ENCODE results near the gene SLAMF8.

Gene SLAMF8

GRCh38 chr1:159861218-159861617, 34.5 kb downstream of the SLAMF8 start:
- no peak for TF ChIP-seq GATA1 (IDR thresholded peaks at IDR 0.05; ENCODE audit: low read depth, low read length)
- no peak for DNase-seq

- TF ChIP-seq GATA1 (IDR thresholded peaks at IDR 0.05; ENCODE audit: low read depth, low read length) (no peak), POLR2A (IDR thresholded peaks at IDR 0.05; ENCODE audit: low read length) (no peak)
- DNase-seq, result no peak
Observed at GRCh38 chr1:159862031-159862430, 35.4 kb downstream of the SLAMF8 start.

DNA sequence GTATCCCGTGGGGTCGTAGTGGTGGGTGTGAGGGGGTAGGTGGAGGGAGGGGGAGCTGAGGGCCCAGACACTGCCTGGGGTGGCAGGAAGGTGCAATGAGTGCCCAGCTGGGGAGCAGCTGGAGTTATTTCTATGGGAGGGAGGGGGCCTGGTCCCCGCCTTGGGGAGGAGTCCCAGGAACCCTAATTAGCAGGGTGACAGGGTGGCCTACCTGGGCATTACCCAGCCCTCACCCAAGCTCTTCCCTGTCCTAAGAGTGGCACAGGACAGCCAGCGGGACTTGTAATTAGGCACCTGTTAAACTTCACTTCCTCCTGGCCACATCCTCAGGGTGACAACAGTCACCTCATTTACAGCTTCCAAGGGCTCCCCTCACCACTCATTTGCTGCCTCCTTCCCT, 35.9 kb downstream of the SLAMF8 start, which contains the start of gene VSIG8:
VSIG8 (minus strand) TSS at position 101 of the 400 bp plus-strand sequence. CDS start 136 bp downstream, outside the sequence.
- TF ChIP-seq GATA1 (IDR thresholded peaks at IDR 0.05; ENCODE audit: low read depth, low read length) (no peak), POLR2A (IDR thresholded peaks at IDR 0.05; ENCODE audit: low read length) (no peak)
- DNase-seq, result no peak

- no peak for DNase-seq
Observed at GRCh38 chr1:159864262-159864661, 37.6 kb downstream of the SLAMF8 start.

DNA sequence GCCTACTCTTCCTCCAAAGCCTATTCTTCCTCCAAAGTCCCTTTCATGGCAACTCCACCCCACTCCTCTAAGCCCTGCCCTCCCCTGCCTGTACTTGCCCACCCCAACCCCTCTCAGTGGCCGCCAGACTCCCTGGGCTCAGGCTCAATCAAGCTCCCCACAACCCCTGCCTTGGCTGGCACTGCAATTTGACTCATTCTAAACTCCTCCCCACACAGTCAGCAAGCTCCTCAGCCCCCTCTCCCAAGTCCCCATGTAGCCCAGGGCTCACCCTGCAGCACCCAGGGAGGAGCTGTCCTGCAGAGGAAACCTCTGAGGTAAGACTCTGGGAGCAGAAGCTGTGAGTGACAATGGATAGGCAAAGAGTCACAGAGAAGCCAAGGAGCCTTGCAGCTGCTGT, 39.4 kb downstream of the SLAMF8 start:
- TF ChIP-seq GATA1 (IDR thresholded peaks at IDR 0.05; ENCODE audit: low read depth, low read length) (no peak), POLR2A (IDR thresholded peaks at IDR 0.05; ENCODE audit: low read length) (no peak)
- no peak for DNase-seq

More at GRCh38 chr1:159864262-159864661, 37.6 kb downstream of the SLAMF8 start:
- no peak for TF ChIP-seq GATA1 (IDR thresholded peaks at IDR 0.05; ENCODE audit: low read depth, low read length)

DNA sequence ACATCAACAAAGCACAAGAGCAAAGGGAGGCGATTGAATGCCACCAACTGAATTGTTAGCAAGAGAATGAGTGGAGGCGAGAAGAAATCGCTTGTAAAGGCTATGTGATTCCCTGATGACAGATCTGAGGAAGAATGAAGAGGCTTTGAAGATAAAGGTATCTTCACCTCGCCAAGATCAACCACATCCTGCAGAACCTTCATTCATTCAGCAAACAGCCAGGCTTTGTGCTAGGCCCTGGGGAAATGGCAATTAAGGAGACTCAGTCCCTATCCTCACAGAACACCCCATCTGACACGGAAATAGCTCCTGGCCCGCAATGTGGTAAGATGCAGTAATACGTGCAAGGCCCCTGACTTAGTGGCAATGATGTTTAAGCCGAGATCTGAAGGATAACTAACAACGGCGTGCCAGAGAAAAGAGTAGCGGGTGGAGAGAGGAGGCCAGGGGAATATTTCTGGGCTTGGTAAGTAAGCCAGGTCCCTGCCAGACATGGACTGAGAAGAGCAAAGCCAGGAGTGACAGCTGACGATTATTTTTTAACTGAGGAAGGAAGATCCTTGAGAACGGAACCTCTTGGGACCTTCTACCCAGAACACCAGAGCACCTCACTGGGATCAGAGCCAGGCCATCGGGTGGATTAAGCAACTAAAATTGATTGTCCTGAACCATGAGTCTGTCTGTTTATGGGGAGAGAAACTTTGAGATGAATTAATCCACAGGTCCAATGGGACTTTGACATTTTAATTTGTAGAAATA, 40.4 kb downstream of the SLAMF8 start:
- TF ChIP-seq GATA1 (IDR thresholded peaks at IDR 0.05; ENCODE audit: low read depth, low read length), result no peak
- TF ChIP-seq POLR2A (IDR thresholded peaks at IDR 0.05; ENCODE audit: low read length), result no peak
- DNase-seq, result no peak

GRCh38 chr1:159867664-159868026, 41.0 kb downstream of the SLAMF8 start:
- DNase-seq, result no peak
- TF ChIP-seq POLR2A (IDR thresholded peaks at IDR 0.05; ENCODE audit: low read length) (no peak), GATA1 (IDR thresholded peaks at IDR 0.05; ENCODE audit: low read depth, low read length) (no peak)

- TF ChIP-seq POLR2A (IDR thresholded peaks at IDR 0.05; ENCODE audit: low read length), result no peak
- no peak for TF ChIP-seq GATA1 (IDR thresholded peaks at IDR 0.05; ENCODE audit: low read depth, low read length)
- no peak for DNase-seq
Observed at GRCh38 chr1:159868766-159869165, 42.1 kb downstream of the SLAMF8 start.

- TF ChIP-seq POLR2A (IDR thresholded peaks at IDR 0.05; ENCODE audit: low read length) (no peak), GATA1 (IDR thresholded peaks at IDR 0.05; ENCODE audit: low read depth, low read length) (no peak)
- peak in 1 of 2 experiments; percentile 8 for DNase-seq
Observed at GRCh38 chr1:159869173-159869572, 42.5 kb downstream of the SLAMF8 start.

GRCh38 chr1:159869607-159870006, 42.9 kb downstream of the SLAMF8 start:
- TF ChIP-seq POLR2A (IDR thresholded peaks at IDR 0.05; ENCODE audit: low read length) (no peak), GATA1 (IDR thresholded peaks at IDR 0.05; ENCODE audit: low read depth, low read length) (no peak)
- no peak for DNase-seq

DNA sequence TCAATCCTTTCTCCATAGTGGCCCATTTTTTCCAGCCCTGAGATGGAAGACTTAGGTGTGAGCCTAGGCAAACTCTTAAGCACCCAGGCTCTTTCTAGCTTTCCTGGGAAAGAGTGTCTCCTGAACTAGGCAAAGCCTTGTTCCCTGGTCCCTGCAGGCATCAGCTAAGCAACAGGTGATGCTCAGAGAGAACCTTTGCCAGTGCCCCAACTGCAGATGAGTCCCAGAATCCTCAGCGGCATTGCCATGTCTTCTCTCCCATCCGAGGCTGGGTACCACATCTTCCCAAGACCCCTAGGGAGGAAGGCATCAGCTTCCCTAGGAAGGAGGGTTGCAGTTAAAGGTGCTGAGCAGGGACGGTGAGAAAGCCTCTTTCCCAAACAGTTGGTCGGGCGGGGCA, 44.0 kb downstream of the SLAMF8 start:
- no peak for DNase-seq
- TF ChIP-seq POLR2A (IDR thresholded peaks at IDR 0.05; ENCODE audit: low read length) (no peak), GATA1 (IDR thresholded peaks at IDR 0.05; ENCODE audit: low read depth, low read length) (no peak)

DNA sequence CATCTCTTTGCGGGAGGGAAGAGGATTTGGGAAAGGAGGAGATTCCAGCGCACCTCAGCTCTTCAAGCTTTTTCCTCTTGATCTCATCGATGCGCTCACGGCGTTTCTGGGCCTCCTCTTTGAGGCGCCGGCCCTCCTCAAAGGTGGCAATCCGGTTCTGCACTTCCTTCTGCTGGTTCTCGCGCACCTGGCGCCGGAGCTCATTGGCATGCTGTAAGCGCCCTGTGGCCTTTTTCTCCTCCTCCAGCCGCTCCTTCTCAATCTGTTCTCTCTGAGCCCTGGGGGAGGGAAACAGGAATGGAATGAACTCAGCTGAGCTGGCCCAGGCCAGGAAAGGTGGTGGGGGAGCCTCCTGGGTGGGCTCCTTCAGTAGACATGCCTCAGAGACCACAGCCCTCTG, 46.2 kb downstream of the SLAMF8 start:
- no peak for TF ChIP-seq GATA1 (IDR thresholded peaks at IDR 0.05; ENCODE audit: low read depth, low read length)
- TF ChIP-seq POLR2A (IDR thresholded peaks at IDR 0.05; ENCODE audit: low read length), result no peak
- no peak for DNase-seq

DNA sequence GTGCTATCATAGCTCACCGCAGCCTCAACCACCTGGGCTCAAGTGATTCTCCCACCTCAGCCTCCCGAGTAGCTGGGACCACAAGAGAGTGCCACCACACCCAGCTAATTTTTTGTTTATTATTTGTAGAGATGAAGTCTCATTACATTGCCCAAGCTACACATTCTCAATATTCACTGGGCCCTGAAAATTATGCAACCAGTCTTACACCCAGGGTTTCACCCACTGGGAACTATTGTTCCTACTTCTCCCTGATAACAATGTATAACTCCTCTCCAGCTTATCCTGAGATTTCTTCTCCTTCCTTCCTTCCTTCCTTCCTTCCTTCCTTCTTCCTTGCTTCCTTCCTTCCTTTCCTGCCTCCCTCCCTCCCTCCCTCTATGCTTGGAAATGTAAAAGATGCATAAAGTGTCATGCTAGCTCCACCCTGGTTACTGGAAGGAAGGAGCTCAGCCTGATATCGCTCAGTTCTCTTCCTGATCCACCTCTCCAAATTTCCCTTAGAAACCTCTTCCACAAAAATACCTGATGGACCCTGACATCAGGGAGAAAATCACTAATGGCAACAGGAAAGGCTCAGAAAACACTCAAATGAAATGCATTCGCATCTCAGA, 47.0 kb downstream of the SLAMF8 start:
- TF ChIP-seq GATA1 (IDR thresholded peaks at IDR 0.05; ENCODE audit: low read depth, low read length) (no peak), POLR2A (IDR thresholded peaks at IDR 0.05; ENCODE audit: low read length) (no peak)
- DNase-seq, result no peak

- TF ChIP-seq POLR2A (IDR thresholded peaks at IDR 0.05; ENCODE audit: low read length) (no peak), GATA1 (IDR thresholded peaks at IDR 0.05; ENCODE audit: low read depth, low read length) (no peak)
- DNase-seq, result peak; percentile 11 to 42
Observed at GRCh38 chr1:159877695-159878444, 51.2 kb downstream of the SLAMF8 start.

Measured in erythroblast (primary cell).